ENCODE results near the gene ELMO1.

GRCh38 chr7:36887969-36888368 is 560.7 kb downstream of the ELMO1 start:
- TF ChIP-seq CTCF (IDR thresholded peaks at IDR 0.05) (no peak), POLR2A (IDR thresholded peaks at IDR 0.05; ENCODE audit: low read depth) (no peak), EP300 (IDR thresholded peaks at IDR 0.05) (no peak), POLR2AphosphoS5 (IDR thresholded peaks at IDR 0.05) (no peak)
